Esophagus mucosa (tissue), 1 donor: Measurements from ENCODE around the gene TREH. TPM values are rescaled to one million over a fixed set of nuclear protein-coding genes. Genes with fewer than 3 reads are reported as not detected.
A peak's percentile ranks its signal among the peaks of the same experiment; 100 is the strongest.

Source experiments
- ATAC-seq: fragments of 200-7000 bp; cut with Tn5 transposase; one replicate; pipeline ENCODE4 v1.9.1; 2020
- total RNA-seq: library from RNA; stranded (reverse); gene quantifications from one replicate; pipeline ENCODE4 v1.2.4, GENCODE V29; 2023
- donor health status: DM: yes; HTN: yes; CAD: no.

Gene TREH
- total RNA-seq, 1 donor from 2014 or later = 0.68 TPM

DNA sequence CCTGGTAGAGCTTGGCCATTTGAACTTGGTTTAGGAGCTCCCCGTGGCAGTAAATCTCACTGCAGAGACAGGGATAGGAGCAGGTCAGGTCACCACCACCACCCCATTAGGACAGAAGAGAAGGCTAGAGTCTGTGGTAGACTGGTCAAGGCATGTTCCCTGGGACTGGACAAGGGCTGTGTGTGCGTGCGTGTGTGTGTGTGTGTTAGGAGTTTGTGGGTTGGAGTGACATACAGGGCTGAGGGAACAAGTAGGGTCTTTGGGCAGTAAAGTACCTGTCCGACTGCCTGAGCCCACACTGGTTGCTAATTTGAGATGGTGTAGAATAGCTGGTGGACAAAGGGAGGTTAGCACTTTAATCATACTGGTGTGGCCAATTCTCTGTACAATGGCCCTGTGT is 16.1 kb downstream of the TREH start:
- ATAC-seq = no peak

DNA sequence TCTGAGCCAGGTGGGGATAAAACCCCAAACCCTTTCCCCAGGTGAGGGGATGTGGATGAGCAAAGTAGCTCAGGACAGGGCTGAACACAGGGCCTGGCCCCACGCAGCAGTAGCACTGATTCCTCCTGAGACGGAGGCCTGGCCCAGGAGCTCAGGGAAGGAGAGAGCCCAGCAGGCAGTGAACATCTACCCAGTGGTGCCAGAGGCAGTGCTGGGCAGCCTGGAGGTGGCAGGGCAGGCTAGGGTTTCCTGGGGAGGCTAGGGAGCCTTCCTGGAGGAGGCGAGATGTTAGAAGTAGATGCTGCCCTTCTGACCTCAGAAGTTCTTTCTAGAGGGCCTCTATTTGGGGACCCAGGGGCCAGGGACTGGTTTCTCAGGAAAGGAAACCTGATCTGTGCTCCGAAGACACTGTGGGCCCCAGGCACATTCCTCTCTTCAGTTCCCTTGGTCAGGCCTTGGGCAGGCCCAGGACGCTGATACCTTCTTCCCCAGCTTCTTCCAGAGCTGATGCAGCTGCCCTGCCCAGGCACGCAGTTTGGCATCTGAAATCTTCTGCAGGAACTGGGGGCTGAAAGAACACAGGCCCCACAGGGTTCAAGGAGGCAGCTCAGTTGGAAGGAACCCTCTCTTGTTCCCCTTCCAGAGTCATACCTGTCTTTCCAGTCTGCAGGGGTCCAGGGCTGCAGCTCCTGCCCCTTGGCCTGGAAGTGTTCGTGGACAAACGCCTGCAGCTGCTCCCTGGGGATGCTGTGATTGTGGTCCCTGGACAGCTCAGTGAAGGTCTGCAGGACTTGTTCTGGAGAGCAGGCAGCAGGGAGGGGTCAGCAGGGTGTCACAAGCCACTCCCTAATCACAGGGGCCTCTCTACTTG is 16.8 kb downstream of the TREH start:
- no peak for ATAC-seq

DNA sequence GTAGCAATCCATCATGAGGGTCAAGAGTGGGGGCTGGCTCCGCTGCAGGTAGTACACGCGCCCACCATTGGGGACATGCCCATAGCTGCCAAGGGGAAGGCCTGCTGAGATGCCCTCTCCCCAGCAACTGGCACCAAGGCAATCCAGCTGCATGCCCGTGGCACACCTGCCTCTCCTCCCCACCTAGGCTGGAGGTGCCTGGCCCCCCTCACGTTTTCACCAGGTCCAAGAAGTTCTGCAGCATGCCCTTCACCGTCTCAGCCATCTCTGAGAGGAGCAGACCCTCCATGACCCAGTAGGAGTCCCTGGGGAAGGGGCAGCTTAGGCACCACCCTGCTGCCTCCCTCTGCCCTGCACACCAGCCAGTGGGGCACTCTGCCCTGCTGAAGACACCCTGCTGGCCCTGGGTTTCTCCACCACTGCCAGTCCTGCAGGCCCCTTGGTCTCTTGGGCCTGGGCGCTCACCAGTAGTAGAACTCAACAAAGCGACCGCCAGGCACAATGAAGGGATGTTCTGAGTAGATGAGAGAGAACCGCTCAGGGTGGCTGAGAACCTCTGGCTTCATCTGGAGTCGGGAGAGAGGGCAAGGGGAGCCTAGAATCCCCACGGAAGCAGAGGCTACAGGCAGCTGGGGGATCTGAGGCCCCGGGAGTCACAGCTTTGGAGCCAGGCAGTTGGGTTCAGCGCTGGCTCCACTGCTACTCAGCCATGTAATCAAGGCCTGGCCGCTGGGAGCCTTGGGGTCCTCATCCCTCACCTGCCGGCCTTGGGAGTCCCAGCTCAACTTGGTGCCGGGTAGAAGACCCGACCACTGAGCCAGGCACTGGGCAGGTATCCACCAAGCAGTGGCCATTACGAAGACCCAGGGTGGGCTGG is 17.8 kb downstream of the TREH start:
- no peak for ATAC-seq

DNA sequence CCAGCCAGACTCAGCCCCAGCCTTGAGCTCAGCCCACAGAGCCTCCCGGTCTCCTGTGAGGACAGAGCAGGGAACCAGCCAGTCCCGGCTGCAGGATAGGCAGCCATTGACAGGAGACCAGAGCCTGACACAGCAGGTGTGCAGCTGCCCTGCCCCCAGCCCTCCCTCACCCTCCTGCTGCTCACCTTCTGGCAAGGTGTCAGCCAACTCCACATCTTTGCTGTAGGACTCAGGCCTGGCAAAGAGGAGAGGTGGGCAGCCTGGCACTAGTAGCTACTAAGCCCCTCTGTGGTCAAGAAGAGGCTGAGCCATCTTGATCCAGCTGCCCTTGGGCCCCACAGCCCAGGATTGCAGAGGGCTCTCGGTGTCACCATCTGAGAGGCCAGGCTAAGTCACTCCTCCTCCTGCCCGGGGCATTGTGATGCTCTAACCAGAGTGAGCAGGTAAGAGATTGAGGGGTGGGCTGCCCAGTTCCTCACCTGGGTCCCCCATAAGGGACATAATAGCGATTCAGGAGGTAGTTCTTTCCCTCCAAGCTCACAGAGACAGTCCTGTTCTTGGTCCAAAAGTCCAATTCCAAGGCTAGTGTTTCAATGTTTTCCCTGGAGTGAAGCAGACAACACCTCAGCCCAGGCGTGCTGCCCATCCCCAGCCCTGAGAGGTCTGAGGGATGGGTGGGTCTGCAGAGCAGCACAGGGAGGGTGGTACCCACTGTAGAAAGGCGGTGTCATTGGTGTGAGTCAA is 18.6 kb downstream of the TREH start:
- ATAC-seq = no peak

DNA sequence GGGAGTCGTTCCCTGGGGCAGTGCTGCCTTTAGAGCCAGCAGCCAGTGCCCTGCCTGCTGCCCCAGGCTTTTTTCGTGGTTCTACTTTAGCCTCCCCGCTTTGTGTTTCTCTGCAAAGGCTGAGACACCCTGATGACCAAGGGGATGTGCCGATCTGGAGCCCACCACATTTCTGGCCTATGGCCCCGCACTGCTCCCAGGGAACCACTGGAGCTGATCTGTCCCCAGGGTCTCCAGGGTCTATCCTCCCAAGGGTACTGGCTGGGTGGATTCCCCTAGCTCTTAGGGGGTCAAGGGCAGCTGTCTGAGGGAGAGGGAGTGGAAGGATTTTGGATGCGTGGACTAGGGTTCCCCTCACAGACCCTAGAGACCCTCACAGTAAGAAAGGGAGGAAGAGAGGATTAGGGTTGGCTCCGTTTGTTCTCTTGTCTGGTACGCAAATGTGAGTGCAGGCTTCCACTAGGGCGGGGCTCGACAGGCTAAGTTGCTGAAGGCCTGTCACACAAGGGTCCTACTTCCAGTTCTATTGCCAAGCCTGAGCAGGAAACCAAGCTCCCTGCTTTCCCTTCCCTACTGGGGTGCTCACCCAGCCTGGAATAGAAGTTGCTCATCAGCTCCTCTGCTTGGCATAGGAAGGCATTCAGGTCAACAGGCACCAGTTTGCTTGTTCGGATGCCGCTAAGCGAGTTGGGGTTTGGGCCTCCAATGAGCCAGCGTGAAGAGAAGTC is 19.3 kb downstream of the TREH start:
- ATAC-seq = no peak

DNA sequence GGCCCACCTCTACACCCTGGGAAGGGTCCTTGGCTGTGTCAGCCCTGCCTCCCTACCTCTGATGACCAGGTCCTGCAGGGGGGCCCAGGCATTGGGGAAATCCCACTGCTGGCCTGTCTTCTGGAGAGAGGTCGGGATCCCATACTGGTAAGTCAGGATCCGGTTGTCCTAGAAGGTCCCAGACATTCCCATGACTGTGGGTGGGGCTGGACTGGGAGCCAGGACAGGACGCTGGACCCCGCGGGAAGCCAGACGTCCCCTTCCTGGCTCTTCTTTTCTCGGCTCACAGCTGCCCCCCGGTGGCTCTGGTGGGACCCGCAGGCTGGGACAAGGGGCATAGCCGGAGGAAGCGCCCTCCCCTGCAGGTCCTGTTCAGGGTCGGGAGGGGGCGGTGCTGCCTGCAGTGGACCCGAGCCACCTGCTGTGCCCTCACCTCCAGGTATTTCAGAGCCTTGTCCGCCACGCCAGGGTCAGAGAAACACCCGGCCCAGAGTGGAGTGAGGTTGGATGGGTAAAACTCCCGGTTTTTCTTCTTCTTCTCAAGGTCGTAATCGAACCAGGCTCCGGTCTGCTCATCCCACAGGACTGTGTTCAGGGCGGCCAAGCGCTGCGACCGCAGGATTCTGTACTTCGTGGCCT is 20.0 kb downstream of the TREH start:
- ATAC-seq = peak; percentile 84

DNA sequence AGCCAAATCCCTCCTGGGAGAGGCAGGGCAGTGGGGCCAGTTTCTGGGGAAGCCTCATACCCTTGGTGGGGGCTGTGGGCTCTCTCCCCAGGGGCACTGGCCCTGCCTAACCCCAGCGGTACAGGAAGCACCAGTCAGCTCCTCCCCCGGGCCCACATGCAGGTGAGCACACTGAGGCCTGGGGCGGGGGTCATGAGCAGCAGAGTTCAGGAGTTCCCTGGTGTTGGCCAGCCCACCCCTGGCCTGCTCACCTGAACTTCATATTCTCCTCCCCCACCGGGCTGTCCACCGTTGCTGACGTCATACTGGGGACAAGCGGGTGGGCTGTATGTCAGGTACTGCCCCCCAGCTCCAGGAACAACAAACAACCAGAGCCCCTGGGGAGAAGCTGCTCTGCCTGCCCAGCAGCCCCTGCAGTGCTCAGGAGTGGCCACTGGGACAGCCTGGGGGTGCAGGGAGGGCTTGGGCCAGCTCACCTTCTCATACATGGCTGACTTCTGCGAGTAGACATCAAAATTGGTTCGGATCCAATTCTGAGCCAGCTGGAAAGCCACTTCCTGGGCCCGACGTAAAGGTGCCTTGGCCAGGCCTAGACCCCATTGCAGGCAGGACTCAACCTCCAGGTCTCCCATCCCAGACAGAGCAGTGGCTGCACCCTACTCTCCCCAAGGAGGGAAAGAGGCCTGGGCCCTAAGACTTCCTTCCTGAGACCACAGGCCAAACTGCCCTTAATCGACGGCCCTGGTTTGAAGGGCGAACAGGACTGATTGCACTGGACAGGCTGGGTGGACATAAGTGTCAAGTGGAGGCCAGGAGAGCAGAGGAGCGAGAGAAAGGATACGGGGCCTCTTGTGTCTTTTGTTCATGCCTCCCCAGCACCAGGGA is 20.8 kb downstream of the TREH start:
- ATAC-seq = no peak

DNA sequence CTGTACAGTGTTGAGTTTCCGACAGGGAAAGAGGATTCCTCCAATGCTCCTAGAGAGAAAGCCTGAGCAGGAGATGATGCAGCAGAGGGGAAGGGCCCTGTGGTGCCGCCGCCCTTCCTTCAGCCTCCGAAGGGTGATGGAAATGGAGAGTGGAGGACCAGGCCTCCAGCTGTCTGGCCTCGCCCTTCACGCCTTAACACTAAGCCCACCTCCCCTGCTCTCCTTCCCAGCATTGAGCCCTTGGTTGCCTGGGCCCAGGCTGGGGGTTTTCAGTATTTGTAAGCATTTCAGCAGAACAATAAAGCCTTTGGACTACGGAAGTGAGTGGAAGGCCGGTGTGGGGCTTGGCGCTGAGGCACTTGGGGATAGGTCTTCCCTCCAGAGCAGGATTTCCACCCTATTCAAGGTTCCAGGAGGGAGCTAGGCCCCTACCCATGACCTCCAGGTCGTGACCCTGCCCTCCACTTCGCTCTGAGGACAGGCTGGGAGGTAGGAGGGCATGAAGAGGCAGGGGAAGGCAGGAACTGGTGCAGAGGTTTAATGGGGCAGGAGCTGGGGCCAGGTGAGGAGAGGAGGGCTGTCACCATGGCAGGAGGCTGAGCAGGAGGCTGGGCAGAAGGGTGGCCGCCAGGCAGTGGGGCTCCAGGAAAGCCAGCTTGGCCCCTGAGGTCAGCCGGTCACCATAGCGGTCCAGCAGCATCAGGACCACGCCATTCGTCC is 21.6 kb downstream of the TREH start:
- no peak for ATAC-seq

DNA sequence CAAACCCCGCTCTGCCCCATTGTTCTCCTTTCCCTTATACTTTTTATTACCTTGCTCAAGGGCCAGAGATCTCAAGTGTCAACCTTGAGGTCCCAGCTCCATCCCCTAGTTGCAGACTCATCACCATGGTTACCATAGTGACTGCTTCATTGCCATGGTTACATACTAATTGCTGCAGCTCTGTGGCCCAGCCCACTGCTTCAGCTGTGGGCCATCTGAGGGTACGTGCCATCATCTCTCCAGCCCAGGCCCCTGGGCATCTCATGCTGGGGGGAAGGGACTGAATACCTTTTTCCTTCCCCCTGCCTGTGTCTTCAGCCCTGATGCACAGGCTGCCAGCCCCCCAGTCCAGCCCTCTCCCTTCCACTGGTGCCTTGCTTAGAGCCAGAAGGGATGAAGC is 22.2 kb downstream of the TREH start:
- no peak for ATAC-seq

DNA sequence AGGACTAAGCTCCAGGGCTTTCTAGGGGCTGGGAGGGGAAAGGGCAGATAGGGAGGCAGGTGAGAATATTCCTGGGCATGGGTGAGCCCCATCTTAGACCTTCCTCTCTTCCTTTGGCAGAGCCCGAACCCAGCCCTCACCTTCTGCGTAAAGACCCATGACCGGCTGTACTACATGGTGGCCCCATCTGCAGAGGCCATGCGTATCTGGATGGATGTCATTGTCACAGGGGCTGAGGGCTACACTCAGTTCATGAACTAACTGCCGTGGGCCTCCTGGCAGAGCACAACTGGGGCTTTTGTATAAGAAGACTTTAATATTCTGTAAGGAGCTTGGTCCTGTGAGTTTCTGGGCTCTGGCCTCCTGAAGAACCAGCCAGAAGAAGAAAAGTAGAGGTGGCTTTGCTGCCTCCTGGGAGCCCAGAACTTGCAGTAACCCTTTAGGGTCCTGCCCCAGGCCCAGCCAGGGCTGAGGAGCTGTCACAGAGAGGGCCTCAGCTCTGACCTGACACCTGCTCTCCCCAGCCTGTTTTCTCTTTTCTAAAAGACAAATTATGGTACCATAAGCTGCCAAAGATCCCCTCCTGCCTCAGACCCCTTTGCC is 22.8 kb downstream of the TREH start:
- ATAC-seq = no peak

DNA sequence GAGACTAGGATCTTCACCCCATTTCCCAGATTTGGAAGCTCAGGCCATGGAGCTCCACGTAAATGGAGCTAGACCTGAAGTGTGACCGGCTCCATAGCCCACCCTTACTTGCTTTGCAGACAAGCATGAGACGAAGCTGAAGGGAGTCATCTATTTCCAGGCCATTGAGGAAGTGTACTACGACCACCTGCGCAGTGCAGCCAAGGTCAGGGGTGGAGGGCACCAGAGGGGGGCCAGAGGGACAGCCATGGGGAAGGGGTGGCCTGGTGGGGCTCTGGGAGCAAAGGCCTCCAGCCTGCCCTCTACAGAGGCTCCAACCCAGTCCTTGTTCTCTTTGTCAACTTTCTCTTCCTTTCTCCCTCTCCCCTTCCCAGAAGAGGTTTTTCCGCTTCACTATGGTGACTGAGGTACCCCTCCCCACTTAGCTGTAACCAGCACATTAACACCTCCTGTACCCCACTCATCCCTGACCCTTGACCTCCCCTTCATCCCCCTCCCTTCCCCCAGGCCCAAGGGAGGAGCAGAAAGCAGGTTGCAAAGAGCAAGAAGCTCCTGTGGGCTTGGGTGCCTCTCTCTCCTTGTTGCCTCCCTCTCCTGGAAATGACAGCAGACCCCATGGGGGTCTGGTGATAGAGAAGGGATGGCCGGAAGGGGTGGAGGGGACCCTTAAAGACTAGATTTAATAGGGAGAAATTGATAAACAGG is 23.8 kb downstream of the TREH start:
- no peak for ATAC-seq

DNA sequence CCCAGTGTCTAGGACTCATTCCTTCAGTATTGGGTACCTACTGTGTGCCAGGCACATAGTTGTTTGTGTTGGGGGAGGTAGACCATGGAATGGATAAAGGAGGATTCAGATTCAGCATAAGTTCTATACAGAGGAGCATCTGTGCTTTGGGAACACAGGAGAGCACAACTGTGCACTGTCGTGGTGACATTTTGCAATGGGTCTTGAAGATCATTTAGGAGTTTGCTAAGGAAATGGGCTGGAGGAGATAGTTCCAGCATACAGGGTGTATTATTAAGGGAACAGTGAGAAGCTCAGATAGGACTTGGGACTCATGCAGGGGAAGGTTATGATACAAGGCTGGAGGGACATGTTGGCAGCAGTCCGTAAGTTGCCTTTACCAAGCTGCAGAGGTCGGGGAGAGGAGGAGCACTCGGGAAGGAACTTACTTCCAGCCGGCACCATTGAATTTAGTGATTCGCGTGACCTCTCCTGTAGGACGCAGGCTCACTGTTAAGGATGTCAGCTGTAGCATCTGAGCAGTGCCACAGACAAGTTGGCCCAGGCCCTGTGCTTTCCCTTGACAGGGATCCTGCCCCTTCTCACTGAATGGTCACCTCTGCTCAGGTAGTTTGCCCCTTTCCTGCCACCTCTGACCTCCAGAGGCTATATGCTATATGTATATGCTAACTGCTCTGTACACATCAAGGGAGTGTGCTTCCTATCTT is 25.6 kb downstream of the TREH start:
- ATAC-seq = no peak

DNA sequence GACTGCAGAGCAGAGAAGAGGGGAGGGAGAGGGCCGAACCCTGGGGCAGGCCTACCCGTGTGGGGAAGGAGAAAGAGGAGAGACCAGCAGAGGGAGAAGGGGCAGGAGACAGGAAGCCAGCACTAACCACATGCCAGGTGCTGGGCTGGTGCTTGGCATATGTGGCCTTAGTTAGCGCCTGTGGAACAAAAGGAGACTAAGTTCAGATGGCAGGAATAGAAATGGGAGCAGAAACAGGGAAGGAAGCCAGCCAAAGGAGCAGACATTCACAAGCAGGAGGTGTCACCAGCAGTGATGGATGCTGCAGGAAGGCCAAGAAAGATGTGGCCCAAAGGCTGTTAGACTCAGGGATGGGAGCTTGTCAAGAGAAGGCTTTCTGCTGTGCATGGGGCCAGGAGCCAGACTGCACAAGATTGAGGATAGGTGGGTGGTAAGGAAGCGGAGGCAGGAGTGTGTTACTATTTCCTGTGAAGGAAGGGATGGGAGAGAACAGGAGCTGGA is 26.7 kb downstream of the TREH start:
- ATAC-seq = no peak

DNA sequence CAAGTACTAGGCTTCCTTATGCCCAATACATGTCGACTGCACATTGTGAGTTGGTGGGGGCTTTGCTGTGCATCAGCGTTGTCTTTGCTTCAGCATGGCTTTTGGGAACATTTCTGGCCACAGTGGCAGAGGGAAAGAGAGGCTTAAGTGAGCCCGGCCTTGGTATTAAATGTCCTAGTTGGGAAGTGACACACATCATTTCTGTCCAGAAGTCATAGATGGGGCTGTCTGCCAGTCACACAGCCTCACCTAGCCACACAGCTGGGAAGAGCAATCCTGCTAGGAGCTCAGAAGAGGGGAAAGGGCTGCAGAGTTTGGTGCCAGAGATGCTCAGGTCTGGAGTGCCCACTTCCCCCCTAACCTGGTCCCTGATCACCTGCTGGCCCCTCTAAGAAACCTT is 27.6 kb downstream of the TREH start:
- no peak for ATAC-seq

DNA sequence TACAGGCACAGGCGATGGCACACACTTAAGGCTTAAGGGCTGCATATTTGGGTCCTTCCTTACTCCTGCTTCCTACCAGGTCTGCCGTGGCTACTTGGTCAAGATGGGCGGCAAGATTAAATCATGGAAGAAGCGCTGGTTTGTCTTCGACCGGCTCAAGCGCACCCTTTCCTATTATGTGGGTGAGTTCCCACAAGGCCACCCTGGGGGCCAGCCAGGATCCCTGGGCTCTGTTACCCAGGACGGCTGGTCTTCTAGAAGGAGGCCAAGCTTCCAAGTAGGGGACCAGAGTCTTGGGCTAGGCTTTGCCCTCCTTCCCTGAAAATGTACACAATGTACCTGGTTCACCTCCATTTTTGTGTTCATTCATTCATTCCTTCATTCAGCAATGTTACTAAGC is 29.1 kb downstream of the TREH start:
- no peak for ATAC-seq

DNA sequence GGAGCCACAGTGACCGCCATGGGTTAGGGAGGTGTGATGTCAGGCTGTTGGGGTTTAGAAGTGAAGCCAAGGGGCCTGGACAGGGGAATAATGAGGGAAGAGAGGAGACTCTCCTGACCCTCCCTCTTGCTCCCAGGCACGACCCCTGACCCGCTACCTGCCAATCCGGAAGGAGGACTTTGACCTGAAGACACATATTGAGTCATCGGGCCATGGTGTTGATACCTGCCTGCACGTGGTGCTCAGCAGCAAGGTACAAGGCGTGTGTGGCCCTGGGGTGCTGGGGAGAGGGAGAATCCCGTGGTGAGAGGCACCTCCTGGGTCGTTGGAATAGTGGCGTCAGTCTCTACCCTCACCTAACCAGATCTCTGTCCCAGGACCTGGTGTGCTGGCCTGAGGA is 29.5 kb downstream of the TREH start:
- ATAC-seq = peak; percentile 70

DNA sequence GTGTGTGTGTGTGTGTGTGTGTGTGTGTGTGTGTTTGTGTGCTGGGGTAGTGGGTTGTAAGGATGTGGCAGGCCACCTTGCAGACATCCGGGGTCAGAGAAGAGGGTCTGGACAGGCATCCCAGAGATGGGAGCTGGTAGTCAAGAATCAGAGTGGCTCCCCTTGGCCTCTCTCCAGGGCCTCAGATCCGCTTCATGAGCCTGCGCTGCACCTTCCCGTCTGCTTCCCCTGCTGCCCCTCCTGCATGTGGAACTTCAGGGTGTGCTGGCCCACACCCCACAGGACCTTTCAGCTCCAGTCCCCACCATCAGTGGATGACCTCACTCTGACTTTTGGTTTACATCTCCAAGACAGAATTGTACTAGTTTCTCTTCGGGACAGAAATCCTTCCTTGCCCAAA is 31.2 kb downstream of the TREH start:
- ATAC-seq = no peak

DNA sequence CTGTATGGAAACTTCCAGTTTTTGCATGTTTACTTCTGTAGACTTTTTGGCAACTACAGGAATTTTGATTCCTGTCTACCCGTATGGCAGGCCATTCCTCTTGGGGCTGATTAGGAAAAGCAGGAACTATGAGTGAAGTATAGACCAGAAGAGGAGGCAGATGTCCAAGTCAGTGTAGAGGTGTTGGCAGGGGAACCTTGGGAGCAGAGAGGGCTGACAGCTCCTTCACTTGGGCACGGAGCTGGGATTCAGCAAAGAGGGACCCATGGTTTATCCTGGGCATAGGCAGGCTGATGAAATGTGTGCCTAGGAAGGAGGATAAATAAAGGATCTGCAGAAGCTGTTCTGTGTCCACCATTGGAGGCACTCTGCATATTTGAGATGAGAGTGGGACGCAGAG is 33.1 kb downstream of the TREH start:
- ATAC-seq = no peak
